GM21381 (cell line): ENCODE data around the gene DAP3.
"Not testable (repeated sequence)": the region's sequence is repeated elsewhere in the genome, so short reads cannot be mapped to it uniquely, and the experiment has no call there.

Source experiments
- ATAC-seq: cut with Tn5 transposase; IDR thresholded peaks from one replicate; pipeline ENCODE4 v1.9.1; 2021; ENCODE audit warnings: mild to moderate bottlenecking, moderate library complexity; ENCODE audit not compliant: unreplicated experiment

The DAP3 gene

GRCh38 chr1:155715777-155716176 is 26.9 kb downstream of the DAP3 start:
- no peak for ATAC-seq

- no peak for ATAC-seq
Observed at GRCh38 chr1:155717041-155717440, 28.1 kb downstream of the DAP3 start.

- ATAC-seq: not testable (repeated sequence)
Observed at GRCh38 chr1:155718524-155719115, 29.7 kb downstream of the DAP3 start.

- no peak for ATAC-seq
Observed at GRCh38 chr1:155719703-155720102, 30.8 kb downstream of the DAP3 start.

- no peak for ATAC-seq
Observed at GRCh38 chr1:155725142-155725541, 36.3 kb downstream of the DAP3 start.

- no peak for ATAC-seq
Observed at GRCh38 chr1:155729031-155729898, 40.4 kb downstream of the DAP3 start.

GRCh38 chr1:155740995-155741394 is 52.1 kb downstream of the DAP3 start:
- ATAC-seq: no peak

GRCh38 chr1:155741908-155742307 is 53.0 kb downstream of the DAP3 start:
- no peak for ATAC-seq

- ATAC-seq: no peak
Observed at GRCh38 chr1:155744711-155745283, 55.9 kb downstream of the DAP3 start.

- ATAC-seq: peak; percentile 94
Observed at GRCh38 chr1:155745284-155746228, 56.7 kb downstream of the DAP3 start.

- ATAC-seq: not testable (repeated sequence)
Observed at GRCh38 chr1:155747586-155747985, 58.7 kb downstream of the DAP3 start.

GRCh38 chr1:155748141-155748540 is 59.2 kb downstream of the DAP3 start:
- ATAC-seq: not testable (repeated sequence)

- not testable (repeated sequence) for ATAC-seq
Observed at GRCh38 chr1:155759017-155759416, 70.1 kb downstream of the DAP3 start.

GRCh38 chr1:155759966-155760630 is 71.2 kb downstream of the DAP3 start:
- no peak for ATAC-seq

- ATAC-seq: no peak
Observed at GRCh38 chr1:155760751-155761475, 72.0 kb downstream of the DAP3 start.

- ATAC-seq: no peak
Observed at GRCh38 chr1:155761736-155762405, 73.0 kb downstream of the DAP3 start.

- not testable (repeated sequence) for ATAC-seq
Observed at GRCh38 chr1:155763090-155763815, 74.4 kb downstream of the DAP3 start.

- not testable (repeated sequence) for ATAC-seq
Observed at GRCh38 chr1:155763989-155764388, 75.1 kb downstream of the DAP3 start.
